HCT116 (cell line): ENCODE measurements around the gene TBC1D14. TPM values are rescaled to one million over a fixed set of nuclear protein-coding genes. Genes with fewer than 3 reads are reported as not detected.

Experiments
- ATAC-seq: fragments of 200-7000 bp; cut with Tn5 transposase; 2 replicates; pipeline ENCODE4 v1.9.1; 2020; ENCODE audit warnings: mild to moderate bottlenecking, moderate library complexity
- BruUV-seq: library from RNA; stranded (reverse); fragments of 400-500 nt; replicated peaks from 2 replicates; lab custom pipeline; 2021; lab: Mats Ljungman, UMichigan
- CTCF ChIA-PET: fragments of 300-600 bp; sonication (Branson Sonifier 250); formaldehyde crosslinking; loops from one replicate; lab custom pipeline; 2021; ENCODE audit warnings: antibody characterized with exemption; lab: Charles Lee
- POLR2A ChIA-PET: fragments of 300-600, 350-600 bp; sonication (Branson Sonifier 250); formaldehyde crosslinking; loops from one replicate; lab custom pipeline; 2021; ENCODE audit warnings: antibody characterized with exemption; lab: Charles Lee
- RAD21 ChIA-PET, 2 experiments: fragments of 300-600 bp; sonication (Branson Sonifier 250); formaldehyde crosslinking; loops; one replicate each; lab custom pipeline; 2023; ENCODE audit warnings: low total read pairs in 2 of 2; ENCODE audit not compliant: uncharacterized antibody in 2 of 2, unreplicated experiment in 2 of 2, low non-redundant PET in 1 of 2; lab: Charles Lee
- DNase-seq: peaks from one replicate; pipeline ENCODE4 v3.0.0-alpha.2; 2010; ENCODE audit warnings: low read depth, low spot score
- H2AFZ ChIP-seq: fragments of 200-600 bp; shearing (Covaris generic), sonication (generic); 2 replicates; pipeline ENCODE4 v1.6.1; 2017; ENCODE audit warnings: low read depth, mixed run types, mixed read lengths, antibody characterized with exemption, low read length; ENCODE audit not compliant: poor library complexity, severe bottlenecking
- H3K27ac ChIP-seq: 2 replicates; pipeline ENCODE4 v1.5.1; 2012; ENCODE audit warnings: low read depth, low read length
- H3K27me3 ChIP-seq: fragments of 200-600 bp; sonication (generic); 2 replicates; pipeline ENCODE4 v1.6.1; 2016; ENCODE audit warnings: mixed run types, low read length, mixed read lengths; ENCODE audit not compliant: insufficient read depth
- H3K36me3 ChIP-seq, 2 experiments: fragments of 200-500 bp in 1 of 2; fragments of 200-600 bp in 1 of 2; sonication (Bioruptor generic) in 1 of 2; sonication (generic) in 1 of 2; 2 replicates each; pipeline versions ENCODE4 v1.5.1 to v1.6.1; 2014 to 2016; ENCODE audit warnings: low read length in 2 of 2, inconsistent platforms in 1 of 2, mixed read lengths in 1 of 2, mixed run types in 1 of 2; ENCODE audit not compliant: insufficient read depth in 2 of 2, control insufficient read depth in 1 of 2
- H3K4me1 ChIP-seq, 2 experiments: fragments of 200-600 bp in 1 of 2; sonication (generic) in 1 of 2; 2 replicates each; pipeline versions ENCODE4 v1.5.1 to v1.6.1; 2012 to 2017; ENCODE audit warnings: low read length in 2 of 2, inconsistent platforms in 1 of 2, mild to moderate bottlenecking in 1 of 2, mixed read lengths in 1 of 2, mixed run types in 1 of 2, moderate library complexity in 1 of 2; ENCODE audit not compliant: insufficient read depth in 2 of 2, control insufficient read depth in 1 of 2
- H3K4me2 ChIP-seq: fragments of 200-600 bp; sonication (generic); 2 replicates; pipeline ENCODE4 v1.6.1; 2017; ENCODE audit warnings: mixed run types, low read length, mixed read lengths
- H3K4me3 ChIP-seq, 2 experiments: fragments of 200-600 bp in 1 of 2; sonication (generic) in 1 of 2; replicated peaks in 1 of 2; 2 replicates each; pipeline ENCODE4 v1.5.1; 2011 to 2016; ENCODE audit warnings: low read length in 2 of 2, control low read depth in 1 of 2, low read depth in 1 of 2, mild to moderate bottlenecking in 1 of 2, mixed read lengths in 1 of 2, mixed run types in 1 of 2
- H3K79me2 ChIP-seq: fragments of 200-600 bp; sonication (generic); 2 replicates; pipeline ENCODE4 v1.6.1; 2017; ENCODE audit warnings: mild to moderate bottlenecking, mixed run types, low read length, moderate library complexity, mixed read lengths; ENCODE audit not compliant: insufficient read depth
- H3K9ac ChIP-seq: fragments of 200-600 bp; sonication (generic); 2 replicates; pipeline ENCODE4 v1.6.1; 2016; ENCODE audit warnings: low read length, mixed read lengths
- H3K9me2 ChIP-seq: fragments of 200-600 bp; sonication (generic), shearing (Covaris generic); 2 replicates; pipeline ENCODE4 v1.6.1; 2017; ENCODE audit warnings: mixed run types, mild to moderate bottlenecking, moderate library complexity; ENCODE audit not compliant: insufficient read depth
- H3K9me3 ChIP-seq, 2 experiments: fragments of 200-500 bp in 1 of 2; fragments of 200-600 bp in 1 of 2; sonication (Bioruptor generic) in 1 of 2; sonication (generic) in 1 of 2; 2 replicates each; pipeline ENCODE4 v1.6.1; 2014 to 2017; ENCODE audit warnings: low read length in 2 of 2, mixed read lengths in 2 of 2, inconsistent platforms in 1 of 2, low read depth in 1 of 2, mild to moderate bottlenecking in 1 of 2, mixed run types in 1 of 2, moderate library complexity in 1 of 2; ENCODE audit not compliant: control insufficient read depth in 1 of 2, insufficient read depth in 1 of 2
- H4K20me1 ChIP-seq: fragments of 200-600 bp; sonication (generic), shearing (Covaris generic); 2 replicates; pipeline ENCODE4 v1.6.1; 2017; ENCODE audit warnings: mixed run types, mild to moderate bottlenecking, moderate library complexity; ENCODE audit not compliant: insufficient read depth
- CBX3 ChIP-seq: IDR thresholded peaks from 2 replicates; pipeline ENCODE4 v1.6.1; 2012; ENCODE audit warnings: low read depth
- CEBPB ChIP-seq: IDR thresholded peaks from 2 replicates; pipeline ENCODE4 v1.6.1; 2012; ENCODE audit warnings: low read depth
- EGR1 ChIP-seq: IDR thresholded peaks from 2 replicates; pipeline ENCODE4 v1.6.1; 2012; ENCODE audit warnings: low read depth
- ELF1 ChIP-seq: IDR thresholded peaks from 2 replicates; pipeline ENCODE4 v1.6.1; 2012; ENCODE audit warnings: low read depth, borderline replicate concordance
- EZH2 ChIP-seq: fragments of 200-600 bp; sonication (generic); IDR thresholded peaks from 2 replicates; pipeline ENCODE4 v1.6.1; 2017; ENCODE audit warnings: antibody characterized with exemption, mixed run types
- FOSL1 ChIP-seq: IDR thresholded peaks from 2 replicates; pipeline ENCODE4 v1.6.1; 2012; ENCODE audit warnings: low read depth
- JUND ChIP-seq: IDR thresholded peaks from 2 replicates; pipeline ENCODE4 v1.6.1; 2012
- RAD21 ChIP-seq: IDR thresholded peaks from 2 replicates; pipeline ENCODE4 v1.6.1; 2012; ENCODE audit warnings: low read depth, mild to moderate bottlenecking
- SP1 ChIP-seq: IDR thresholded peaks from 2 replicates; pipeline ENCODE4 v1.6.1; 2012; ENCODE audit warnings: low read depth
- SRF ChIP-seq: IDR thresholded peaks from 2 replicates; pipeline ENCODE4 v1.6.1; 2012; ENCODE audit warnings: low read depth
- TCF7L2 ChIP-seq: IDR thresholded peaks from 2 replicates; pipeline ENCODE4 v1.7.0; 2011; ENCODE audit warnings: borderline replicate concordance, inconsistent platforms; ENCODE audit not compliant: insufficient read depth, insufficient read length; ENCODE audit errors: extremely low read depth
- ZFX ChIP-seq: fragments of 450-650 bp; IDR thresholded peaks from 2 replicates; pipeline ENCODE4 v1.6.1; 2017
- ZNF274 ChIP-seq: fragments of 200-500 bp; sonication (Bioruptor generic); IDR thresholded peaks from 2 replicates; pipeline ENCODE4 v1.6.1; 2014; ENCODE audit warnings: mild to moderate bottlenecking, low read depth, low read length, inconsistent platforms
- intact Hi-C: fragments of 100-400 bp; cut with micrococcal nuclease; formaldehyde crosslinking; loops from 2 replicates; pipeline ENCODE4 v1.10.0; 2022
- total RNA-seq: library from RNA; stranded (reverse); gene quantifications from one replicate; pipeline ENCODE4 v1.2.1, GENCODE V29; 2021; ENCODE audit not compliant: unreplicated experiment
- TF ChIP-seq, protein P1 (sequence below): IDR thresholded peaks from 2 replicates; pipeline ENCODE4 v1.6.1; 2012
- TF ChIP-seq, protein P2 (sequence below), 3 experiments: fragments of 200-600 bp in 1 of 3; sonication (generic) in 1 of 3; IDR thresholded peaks in 2 of 3; conservative IDR thresholded peaks in 1 of 3; 2 replicates each; pipeline ENCODE4 v1.5.1; 2012 to 2017; ENCODE audit warnings: low read depth in 2 of 3, low read length in 2 of 3, antibody characterized with exemption in 1 of 3, borderline replicate concordance in 1 of 3, control low read depth in 1 of 3, mild to moderate bottlenecking in 1 of 3, mixed read lengths in 1 of 3, mixed run types in 1 of 3, moderate library complexity in 1 of 3; ENCODE audit not compliant: insufficient read depth in 1 of 3
- TF ChIP-seq, protein P3 (sequence below): IDR thresholded peaks from 2 replicates; pipeline ENCODE4 v1.6.1; 2011; ENCODE audit warnings: mild to moderate bottlenecking, low read length, moderate library complexity; ENCODE audit not compliant: insufficient replicate concordance; ENCODE audit errors: extremely low read depth

TBC1D14 gene
- total RNA-seq, 1 experiment from 2014 or later, result 62.9 TPM

DNA sequence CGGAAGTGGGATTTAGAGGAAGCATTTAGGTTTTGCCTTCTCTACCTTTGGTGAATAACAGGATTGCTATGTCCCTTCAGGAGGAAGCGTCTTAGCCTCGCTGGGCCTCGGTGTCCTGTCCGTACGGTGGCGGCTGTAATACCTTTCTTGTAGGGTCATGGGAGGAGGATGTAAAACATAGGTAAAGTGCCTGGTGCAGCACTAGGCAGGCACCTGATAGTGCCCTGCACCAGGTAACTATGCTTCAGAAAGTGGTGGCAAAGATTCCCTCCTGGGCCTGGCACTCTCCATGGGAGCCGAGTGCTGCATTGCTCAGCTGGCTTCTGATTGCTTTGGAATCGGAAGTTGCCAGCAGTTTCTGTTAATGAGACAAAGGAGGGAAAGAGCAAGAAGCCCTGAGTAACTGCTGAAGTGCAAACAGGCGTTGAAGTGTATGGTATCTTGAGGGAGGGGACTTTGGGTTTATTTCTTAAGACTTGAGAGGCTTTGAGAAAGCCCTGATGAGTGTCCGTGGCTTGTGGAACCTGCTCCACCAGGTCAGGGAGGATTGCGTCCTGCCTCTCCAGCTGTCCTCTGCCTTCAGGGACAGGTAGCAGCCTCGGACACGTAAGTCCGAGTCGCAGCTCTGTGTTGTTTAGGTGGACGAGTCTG, 45.8 kb downstream of the TBC1D14 start:
- CTCF ChIA-PET, result interaction anchor here (1.2 kb wide), 1 partner anchor 87 kb away, joined by 3 read pairs; a partner anchor contains a TSS
- no peak overlapping the region for H3K4me3 ChIP-seq
- H3K4me1 ChIP-seq, result peaks cover 21 to 38% of the 10 kb centered on the region in 2 experiments; a peak in 3 of 4 replicates
- peaks cover 55% of the 10 kb centered on the region for H3K79me2 ChIP-seq
- H3K27ac ChIP-seq, result no peak overlapping the region
- intact Hi-C loops, result no loop called here
- no peaks in the 10 kb centered on the region for H3K36me3 ChIP-seq
- no peaks in the 10 kb centered on the region for H3K9me2 ChIP-seq
- BruUV-seq, result no TSS peak
- no peak overlapping the region for H3K9ac ChIP-seq
- ATAC-seq (no peak), DNase-seq (no peak)
- no peaks in the 10 kb centered on the region for H4K20me1 ChIP-seq
- no peak overlapping the region for H3K4me2 ChIP-seq
- no peak overlapping the region for H2AFZ ChIP-seq
- H3K9me3 ChIP-seq, result no peaks in the 10 kb centered on the region
- RAD21 ChIA-PET, result no interaction called here
- POLR2A ChIA-PET, result no interaction called here
- no peak for TF ChIP-seq ZFX
- TF ChIP-seq JUND, result no peak
- no peak for TF ChIP-seq SRF
- no peak for TF ChIP-seq TCF7L2
- no peak for TF ChIP-seq RAD21
- TF ChIP-seq CBX3, result no peak
- TF ChIP-seq ELF1, result no peak
- TF ChIP-seq ZNF274, result no peak
- no peak for TF ChIP-seq CEBPB
- TF ChIP-seq, protein P1, sequence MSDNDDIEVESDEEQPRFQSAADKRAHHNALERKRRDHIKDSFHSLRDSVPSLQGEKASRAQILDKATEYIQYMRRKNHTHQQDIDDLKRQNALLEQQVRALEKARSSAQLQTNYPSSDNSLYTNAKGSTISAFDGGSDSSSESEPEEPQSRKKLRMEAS, result no peak
- TF ChIP-seq, protein P2, sequence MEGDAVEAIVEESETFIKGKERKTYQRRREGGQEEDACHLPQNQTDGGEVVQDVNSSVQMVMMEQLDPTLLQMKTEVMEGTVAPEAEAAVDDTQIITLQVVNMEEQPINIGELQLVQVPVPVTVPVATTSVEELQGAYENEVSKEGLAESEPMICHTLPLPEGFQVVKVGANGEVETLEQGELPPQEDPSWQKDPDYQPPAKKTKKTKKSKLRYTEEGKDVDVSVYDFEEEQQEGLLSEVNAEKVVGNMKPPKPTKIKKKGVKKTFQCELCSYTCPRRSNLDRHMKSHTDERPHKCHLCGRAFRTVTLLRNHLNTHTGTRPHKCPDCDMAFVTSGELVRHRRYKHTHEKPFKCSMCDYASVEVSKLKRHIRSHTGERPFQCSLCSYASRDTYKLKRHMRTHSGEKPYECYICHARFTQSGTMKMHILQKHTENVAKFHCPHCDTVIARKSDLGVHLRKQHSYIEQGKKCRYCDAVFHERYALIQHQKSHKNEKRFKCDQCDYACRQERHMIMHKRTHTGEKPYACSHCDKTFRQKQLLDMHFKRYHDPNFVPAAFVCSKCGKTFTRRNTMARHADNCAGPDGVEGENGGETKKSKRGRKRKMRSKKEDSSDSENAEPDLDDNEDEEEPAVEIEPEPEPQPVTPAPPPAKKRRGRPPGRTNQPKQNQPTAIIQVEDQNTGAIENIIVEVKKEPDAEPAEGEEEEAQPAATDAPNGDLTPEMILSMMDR (IDR thresholded peaks at IDR 0.05 in 2 of 3, conservative IDR thresholded peaks at IDR 0.05 in 1 of 3; ENCODE audit: borderline replicate concordance in 1 of 3, insufficient read depth in 1 of 3, low read depth in 2 of 3, low read length in 2 of 3), result no peak
- TF ChIP-seq, protein P3, sequence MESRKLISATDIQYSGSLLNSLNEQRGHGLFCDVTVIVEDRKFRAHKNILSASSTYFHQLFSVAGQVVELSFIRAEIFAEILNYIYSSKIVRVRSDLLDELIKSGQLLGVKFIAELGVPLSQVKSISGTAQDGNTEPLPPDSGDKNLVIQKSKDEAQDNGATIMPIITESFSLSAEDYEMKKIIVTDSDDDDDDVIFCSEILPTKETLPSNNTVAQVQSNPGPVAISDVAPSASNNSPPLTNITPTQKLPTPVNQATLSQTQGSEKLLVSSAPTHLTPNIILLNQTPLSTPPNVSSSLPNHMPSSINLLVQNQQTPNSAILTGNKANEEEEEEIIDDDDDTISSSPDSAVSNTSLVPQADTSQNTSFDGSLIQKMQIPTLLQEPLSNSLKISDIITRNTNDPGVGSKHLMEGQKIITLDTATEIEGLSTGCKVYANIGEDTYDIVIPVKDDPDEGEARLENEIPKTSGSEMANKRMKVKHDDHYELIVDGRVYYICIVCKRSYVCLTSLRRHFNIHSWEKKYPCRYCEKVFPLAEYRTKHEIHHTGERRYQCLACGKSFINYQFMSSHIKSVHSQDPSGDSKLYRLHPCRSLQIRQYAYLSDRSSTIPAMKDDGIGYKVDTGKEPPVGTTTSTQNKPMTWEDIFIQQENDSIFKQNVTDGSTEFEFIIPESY, result no peak
- TF ChIP-seq FOSL1, result no peak
- TF ChIP-seq EZH2, result no peak
- TF ChIP-seq EGR1, result no peak
- no peak for TF ChIP-seq SP1
- no peaks in the 10 kb centered on the region for H3K27me3 ChIP-seq
